HG02642 (cell line): ENCODE measurements around the gene STK38L.

Source experiments
- ATAC-seq: cut with Tn5 transposase; IDR thresholded peaks from one replicate; pipeline ENCODE4 v1.9.1; 2021; ENCODE audit warnings: mild to moderate bottlenecking; ENCODE audit not compliant: unreplicated experiment, poor library complexity

The STK38L gene

DNA sequence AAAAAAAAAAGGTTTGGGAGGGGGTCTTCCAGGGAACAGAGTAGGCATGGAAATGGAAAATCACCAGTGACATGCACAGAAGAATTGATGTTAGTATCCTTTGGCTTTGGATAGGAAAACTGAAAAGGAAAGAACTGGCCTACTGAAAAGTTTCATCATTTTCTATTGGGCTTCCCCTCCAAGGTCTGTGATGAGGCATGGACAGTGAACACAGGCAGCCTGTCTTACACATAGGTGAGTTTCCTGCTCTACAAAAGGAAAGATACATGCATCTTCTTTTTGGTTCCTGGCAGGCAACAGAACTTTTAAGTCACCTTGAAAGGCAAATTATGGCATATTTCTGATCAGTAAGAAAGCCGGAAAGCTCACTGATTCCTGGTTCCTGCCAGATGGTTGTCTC is 94.4 kb downstream of the STK38L start:
- ATAC-seq: no peak

GRCh38 chr12:27340971-27341370 is 96.9 kb downstream of the STK38L start:
- no peak for ATAC-seq

GRCh38 chr12:27342536-27342935 is 98.5 kb downstream of the STK38L start:
- ATAC-seq: no peak

DNA sequence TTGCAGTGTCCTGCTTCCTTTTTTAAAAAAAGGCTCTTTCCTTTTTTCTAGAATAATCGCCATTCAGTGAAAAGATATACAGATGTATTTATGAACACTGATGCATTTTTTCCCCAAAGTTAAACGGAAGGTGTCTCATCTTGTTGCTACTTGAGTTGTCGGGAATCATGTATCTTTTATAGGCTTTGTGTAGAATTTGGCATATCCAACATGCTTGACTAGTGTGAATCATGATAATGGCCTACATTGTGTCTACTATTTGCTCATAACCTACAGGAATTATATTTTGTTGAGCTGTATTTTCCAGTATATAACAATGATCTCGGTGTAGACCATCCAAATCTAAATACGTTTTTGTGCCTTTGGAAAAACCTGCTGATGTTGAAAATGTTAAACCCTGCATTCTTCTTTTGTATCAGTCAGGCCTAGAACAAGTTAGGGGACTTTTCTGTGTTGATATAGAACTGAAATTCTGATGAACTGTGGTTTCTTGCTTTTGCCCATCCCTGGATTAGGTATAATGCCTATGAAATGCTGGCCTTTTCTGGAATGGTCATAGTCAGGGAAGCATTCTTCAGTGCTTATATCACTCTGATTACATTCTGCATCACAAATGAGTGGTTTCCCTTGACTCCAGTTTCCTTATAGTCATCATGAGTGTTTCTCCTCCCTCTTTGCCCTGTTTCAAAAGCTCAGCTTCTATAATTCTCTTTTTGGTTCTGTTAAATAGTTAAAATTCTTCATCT is 99.3 kb downstream of the STK38L start:
- no peak for ATAC-seq

- ATAC-seq: no peak
Measured at GRCh38 chr12:27344246-27344645, 100.2 kb downstream of the STK38L start.

- no peak for ATAC-seq
Measured at GRCh38 chr12:27344760-27345159, 100.7 kb downstream of the STK38L start.

GRCh38 chr12:27345376-27345775 is 101.3 kb downstream of the STK38L start:
- no peak for ATAC-seq

GRCh38 chr12:27347779-27348178 is 103.7 kb downstream of the STK38L start:
- no peak for ATAC-seq

GRCh38 chr12:27351476-27351875 is 107.4 kb downstream of the STK38L start:
- no peak for ATAC-seq

- no peak for ATAC-seq
Measured at GRCh38 chr12:27355486-27355885, 111.4 kb downstream of the STK38L start.

GRCh38 chr12:27355979-27356378 is 111.9 kb downstream of the STK38L start:
- ATAC-seq: no peak

- ATAC-seq: no peak
Measured at GRCh38 chr12:27359578-27360340, 115.7 kb downstream of the STK38L start.

- ATAC-seq: no peak
Measured at GRCh38 chr12:27361372-27361771, 117.3 kb downstream of the STK38L start.

- no peak for ATAC-seq
Measured at GRCh38 chr12:27366621-27367020, 122.5 kb downstream of the STK38L start.

DNA sequence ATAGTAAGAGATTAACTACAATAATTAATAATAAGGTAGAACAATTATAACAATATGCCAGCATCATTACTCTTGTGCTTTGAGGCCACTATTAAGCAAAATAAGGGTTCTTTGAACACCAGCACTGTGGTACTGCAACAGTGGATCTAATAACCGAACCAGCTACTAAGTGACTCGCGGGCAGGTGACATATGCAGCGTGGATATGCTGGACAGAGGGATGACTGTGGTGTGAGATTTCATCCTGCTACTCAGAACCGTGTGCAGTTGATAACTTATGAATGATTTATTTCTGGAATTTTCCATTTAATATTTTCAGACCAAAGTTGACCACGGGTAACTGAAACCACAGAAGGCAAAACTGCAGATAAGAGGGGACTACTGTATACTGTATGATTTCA is 123.0 kb downstream of the STK38L start:
- no peak for ATAC-seq
